GM23248 (cell line): Measurements from ENCODE around the gene CPVL.

Source experiments
- EZH2 ChIP-seq: fragments of 200-600 bp; sonication (generic); IDR thresholded peaks from 2 replicates; pipeline ENCODE4 v1.6.1; 2018; ENCODE audit warnings: antibody characterized with exemption, mild to moderate bottlenecking; ENCODE audit not compliant: insufficient read depth, poor library complexity, severe bottlenecking
- EZH2phosphoT487 ChIP-seq: fragments of 200-600 bp; sonication (generic); IDR thresholded peaks from 2 replicates; pipeline ENCODE4 v1.6.1; 2018; ENCODE audit warnings: antibody characterized with exemption, moderate library complexity, mild to moderate bottlenecking, low read depth; ENCODE audit not compliant: insufficient read depth

- no peak for TF ChIP-seq EZH2phosphoT487
- TF ChIP-seq EZH2 = no peak
Observed at GRCh38 chr7:29046978-29047377, 99.4 kb downstream of the CPVL start.
